Measurements from ENCODE around the gene CTDSPL2.

The CTDSPL2 gene

GRCh38 chr15:44471885-44472455 is 44.5 kb downstream of the CTDSPL2 start:
- no peak overlapping the region for H3K4me3 ChIP-seq (ENCODE audit: low read depth, low read length)
- TF ChIP-seq CTCF (IDR thresholded peaks at IDR 0.05; ENCODE audit: low read depth, low read length) (no peak), MYC (IDR thresholded peaks at IDR 0.05; ENCODE audit: low read depth, low read length) (no peak), MAX (IDR thresholded peaks at IDR 0.05; ENCODE audit: low read depth, low read length) (no peak), POLR2A (IDR thresholded peaks at IDR 0.05; ENCODE audit: extremely low read depth, insufficient read length) (no peak)
- no peak for DNase-seq (ENCODE audit: low read depth)

GRCh38 chr15:44479343-44479742 is 51.9 kb downstream of the CTDSPL2 start:
- no peak for TF ChIP-seq CTCF (IDR thresholded peaks at IDR 0.05; ENCODE audit: low read depth, low read length)
- TF ChIP-seq POLR2A (IDR thresholded peaks at IDR 0.05; ENCODE audit: extremely low read depth, insufficient read length) = no peak
- no peak for TF ChIP-seq MYC (IDR thresholded peaks at IDR 0.05; ENCODE audit: low read depth, low read length)
- no peak for TF ChIP-seq MAX (IDR thresholded peaks at IDR 0.05; ENCODE audit: low read depth, low read length)
- no peak overlapping the region for H3K4me3 ChIP-seq (ENCODE audit: low read depth, low read length)
- no peak for DNase-seq (ENCODE audit: low read depth)

GRCh38 chr15:44482090-44482489 is 54.7 kb downstream of the CTDSPL2 start:
- no peak overlapping the region for H3K4me3 ChIP-seq (ENCODE audit: low read depth, low read length)
- DNase-seq (ENCODE audit: low read depth) = no peak
- TF ChIP-seq MYC (IDR thresholded peaks at IDR 0.05; ENCODE audit: low read depth, low read length) (no peak), MAX (IDR thresholded peaks at IDR 0.05; ENCODE audit: low read depth, low read length) (no peak), CTCF (IDR thresholded peaks at IDR 0.05; ENCODE audit: low read depth, low read length) (no peak), POLR2A (IDR thresholded peaks at IDR 0.05; ENCODE audit: extremely low read depth, insufficient read length) (no peak)

- no peak for DNase-seq (ENCODE audit: low read depth)
- no peak overlapping the region for H3K4me3 ChIP-seq (ENCODE audit: low read depth, low read length)
- no peak for TF ChIP-seq POLR2A (IDR thresholded peaks at IDR 0.05; ENCODE audit: extremely low read depth, insufficient read length)
- TF ChIP-seq MYC (IDR thresholded peaks at IDR 0.05; ENCODE audit: low read depth, low read length) = no peak
- no peak for TF ChIP-seq MAX (IDR thresholded peaks at IDR 0.05; ENCODE audit: low read depth, low read length)
- no peak for TF ChIP-seq CTCF (IDR thresholded peaks at IDR 0.05; ENCODE audit: low read depth, low read length)
Observed at GRCh38 chr15:44485880-44486279, 58.5 kb downstream of the CTDSPL2 start.

GRCh38 chr15:44489464-44489863 is 62.0 kb downstream of the CTDSPL2 start:
- DNase-seq (ENCODE audit: low read depth) = peak; percentile 27
- TF ChIP-seq MAX (IDR thresholded peaks at IDR 0.05; ENCODE audit: low read depth, low read length) (no peak), CTCF (IDR thresholded peaks at IDR 0.05; ENCODE audit: low read depth, low read length) (no peak), POLR2A (IDR thresholded peaks at IDR 0.05; ENCODE audit: extremely low read depth, insufficient read length) (no peak), MYC (IDR thresholded peaks at IDR 0.05; ENCODE audit: low read depth, low read length) (no peak)

More at GRCh38 chr15:44489464-44489863, 62.0 kb downstream of the CTDSPL2 start:
- H3K4me3 ChIP-seq (ENCODE audit: low read depth, low read length) = no peak overlapping the region

Data from NB4 (cell line).